ENCODE data around the gene FRMPD2. TPM values are rescaled to one million over a fixed set of nuclear protein-coding genes. Genes with fewer than 3 reads are reported as not detected.
"Not testable (repeated sequence)": the region's sequence is repeated elsewhere in the genome, so short reads cannot be mapped to it uniquely, and the experiment has no call there.

Gene FRMPD2
- total RNA-seq, 4 donors from 2014 or later: not detected

GRCh38 chr10:48249004-48249762 lies 25.3 kb downstream of the FRMPD2 start:
- H3K4me3 ChIP-seq: no peak overlapping the region
- intact Hi-C loops (cut with DNase I): no loop called here
- DNase-seq (ENCODE audit: extremely low spot score): peak; percentile 85
- no peaks in the 10 kb centered on the region for H3K36me3 ChIP-seq
- H3K4me1 ChIP-seq: peaks cover 0 to 6% (median 0%) of the 10 kb centered on the region in 4 donors
- no peaks in the 10 kb centered on the region for H3K27me3 ChIP-seq
- no peak overlapping the region for H3K27ac ChIP-seq (replicated peaks in 1 of 4)
- H3K9me3 ChIP-seq: no peaks in the 10 kb centered on the region
- 95% methylated on average over 4 of the region's 6 CpGs for WGBS
- TF ChIP-seq CTCF (IDR thresholded peaks at IDR 0.05) (no peak), POLR2AphosphoS5 (IDR thresholded peaks at IDR 0.05) (no peak), POLR2A (IDR thresholded peaks at IDR 0.05; ENCODE audit: low read depth) (no peak), EP300 (IDR thresholded peaks at IDR 0.05) (no peak)

GRCh38 chr10:48248462-48248861 lies 26.0 kb downstream of the FRMPD2 start:
- 37% methylated on average over 2 of the region's 2 CpGs for WGBS
- H3K36me3 ChIP-seq: no peaks in the 10 kb centered on the region
- no peak overlapping the region for H3K4me3 ChIP-seq
- H3K27me3 ChIP-seq: no peaks in the 10 kb centered on the region
- TF ChIP-seq CTCF (IDR thresholded peaks at IDR 0.05): no peak
- TF ChIP-seq EP300 (IDR thresholded peaks at IDR 0.05): no peak
- TF ChIP-seq POLR2AphosphoS5 (IDR thresholded peaks at IDR 0.05): no peak
- TF ChIP-seq POLR2A (IDR thresholded peaks at IDR 0.05; ENCODE audit: low read depth): no peak
- peaks cover 0 to 6% (median 0%) of the 10 kb centered on the region in 4 donors for H3K4me1 ChIP-seq
- DNase-seq (ENCODE audit: extremely low spot score): no peak
- H3K9me3 ChIP-seq: no peaks in the 10 kb centered on the region
- no peak overlapping the region for H3K27ac ChIP-seq (replicated peaks in 1 of 4)
- intact Hi-C loops (cut with DNase I): no loop called here

GRCh38 chr10:48247680-48248079 lies 26.8 kb downstream of the FRMPD2 start:
- Histone ChIP-seq H3K27me3 (no peaks in the 10 kb centered on the region), H3K36me3 (no peaks in the 10 kb centered on the region), H3K27ac (replicated peaks in 1 of 4) (no peak overlapping the region), H3K4me1 (peaks cover 0 to 6% (median 0%) of the 10 kb centered on the region in 4 donors), H3K4me3 (no peak overlapping the region), H3K9me3 (no peaks in the 10 kb centered on the region)
- intact Hi-C loops (cut with DNase I): no loop called here
- WGBS: 80% methylated on average over 1 of the region's 2 CpGs
- TF ChIP-seq POLR2AphosphoS5 (IDR thresholded peaks at IDR 0.05): no peak
- peak; percentile 90 for DNase-seq (ENCODE audit: extremely low spot score)

GRCh38 chr10:48246501-48246900 lies 28.0 kb downstream of the FRMPD2 start:
- intact Hi-C loops (cut with DNase I): no loop called here
- 75% methylated on average over 1 of the region's 1 CpG for WGBS
- no peak overlapping the region for H3K4me3 ChIP-seq
- peak; percentile 79 for DNase-seq (ENCODE audit: extremely low spot score)
- no peaks in the 10 kb centered on the region for H3K36me3 ChIP-seq
- no peaks in the 10 kb centered on the region for H3K27me3 ChIP-seq
- TF ChIP-seq POLR2A (IDR thresholded peaks at IDR 0.05; ENCODE audit: low read depth): no peak
- TF ChIP-seq EP300 (IDR thresholded peaks at IDR 0.05): no peak
- no peak for TF ChIP-seq POLR2AphosphoS5 (IDR thresholded peaks at IDR 0.05)
- no peak for TF ChIP-seq CTCF (IDR thresholded peaks at IDR 0.05)
- H3K9me3 ChIP-seq: no peaks in the 10 kb centered on the region
- H3K27ac ChIP-seq (replicated peaks in 1 of 4): no peak overlapping the region
- peaks cover 0 to 6% (median 0%) of the 10 kb centered on the region in 4 donors for H3K4me1 ChIP-seq

- intact Hi-C loops (cut with DNase I): no loop called here
- Histone ChIP-seq H3K4me1 (peaks cover 0 to 6% (median 0%) of the 10 kb centered on the region in 4 donors), H3K27ac (replicated peaks in 1 of 4) (no peak overlapping the region), H3K36me3 (no peaks in the 10 kb centered on the region), H3K9me3 (no peaks in the 10 kb centered on the region), H3K4me3 (no peak overlapping the region), H3K27me3 (no peaks in the 10 kb centered on the region)
- peak; percentile 80 for DNase-seq (ENCODE audit: extremely low spot score)
- WGBS: 97% methylated on average over 2 of the region's 3 CpGs
- no peak for TF ChIP-seq EP300 (IDR thresholded peaks at IDR 0.05)
- no peak for TF ChIP-seq POLR2AphosphoS5 (IDR thresholded peaks at IDR 0.05)
- no peak for TF ChIP-seq CTCF (IDR thresholded peaks at IDR 0.05)
- TF ChIP-seq POLR2A (IDR thresholded peaks at IDR 0.05; ENCODE audit: low read depth): no peak
These were observed 28.5 kb downstream of the FRMPD2 start for GRCh38 chr10:48245977-48246376.

- H3K27me3 ChIP-seq; H3K27ac ChIP-seq (replicated peaks in 1 of 4); H3K4me1 ChIP-seq; H3K36me3 ChIP-seq; H3K9me3 ChIP-seq; intact Hi-C loops (cut with DNase I); H3K4me3 ChIP-seq: not testable (repeated sequence)
- WGBS: 82% methylated on average over 5 of the region's 5 CpGs
- peak; percentile 81 for DNase-seq (ENCODE audit: extremely low spot score)
These were observed 30.6 kb downstream of the FRMPD2 start for GRCh38 chr10:48243921-48244320.
